ENCODE results near the gene FKBP1A. TPM values are rescaled to one million over a fixed set of nuclear protein-coding genes. Genes with fewer than 3 reads are reported as not detected.

The FKBP1A gene
- total and polyA plus RNA-seq, 9 of the 15 experiments (the other 6 are each of a cell fraction or from before 2014, with no cell fraction given), result 48.8 to 502 (median 89.6) TPM

DNA sequence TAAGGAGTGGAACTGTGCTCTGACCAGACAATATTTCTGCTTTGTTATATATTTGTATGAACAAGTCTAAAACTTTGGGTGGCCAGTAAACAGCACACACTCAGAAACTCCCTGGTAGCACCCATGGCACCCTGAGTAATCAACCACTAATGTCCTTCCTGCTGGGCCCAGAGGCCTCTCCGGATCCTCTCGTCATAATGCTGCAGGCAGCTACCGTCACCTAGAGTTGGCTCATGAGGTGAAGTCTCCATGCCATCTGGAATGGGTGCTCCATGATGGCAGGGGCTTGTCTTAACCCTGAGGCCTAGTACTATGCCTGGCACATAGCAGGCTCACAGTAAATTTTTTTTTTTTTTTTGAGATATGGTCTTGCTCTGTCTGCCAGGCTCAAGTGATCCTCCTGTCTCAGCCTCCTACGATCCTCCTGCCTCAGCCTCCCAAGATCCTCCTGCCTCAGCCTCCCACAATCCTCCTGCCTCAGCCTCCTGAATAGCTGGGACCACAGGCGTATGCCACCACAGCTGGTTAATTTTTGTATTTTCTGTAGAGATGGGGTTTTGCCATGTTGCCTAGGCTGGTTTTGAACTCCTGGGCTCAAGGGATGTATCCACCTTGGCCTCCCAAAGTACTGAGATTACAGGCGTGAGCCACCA lies 60.9 kb downstream of the FKBP1A start:
- CTCF ChIA-PET (ENCODE audit: low intra/inter-chr PET ratio), result no interaction called here
- Histone ChIP-seq H3K9me1 (ENCODE audit: control insufficient read depth, insufficient read depth, low read length) (no peaks in the 10 kb centered on the region), H3K27ac (ENCODE audit: extremely low read depth, low read depth, low read length) (no peak overlapping the region), H3K4me2 (ENCODE audit: insufficient read depth, low read length) (no peak overlapping the region), H2AFZ (ENCODE audit: low read depth, low read length) (no peak overlapping the region), H3K27me3 (ENCODE audit: control insufficient read depth in 2 of 2, insufficient read depth in 2 of 2, low read length in 2 of 2) (no peaks in the 10 kb centered on the region), H3K9ac (ENCODE audit: insufficient read depth in 1 of 2, low read depth in 2 of 2, low read length in 2 of 2) (no peak overlapping the region), H3K4me1 (replicated peaks in 1 of 2; ENCODE audit: control insufficient read depth in 2 of 2, insufficient read depth in 2 of 2, low read length in 2 of 2) (peaks cover 11 to 20% of the 10 kb centered on the region in 2 experiments; a peak in 4 of 5 replicates), H4K20me1 (replicated peaks; ENCODE audit: control insufficient read depth, insufficient read depth, low read length) (peaks cover 5% of the 10 kb centered on the region), H3K36me3 (ENCODE audit: control insufficient read depth, insufficient read depth, low read length) (peaks cover 9% of the 10 kb centered on the region; the same call in 2 of the 3 replicates), H3K9me3 (replicated peaks; ENCODE audit: control insufficient read depth, insufficient read depth, low read depth, low read length) (no peaks in the 10 kb centered on the region), H3K79me2 (ENCODE audit: control insufficient read depth, insufficient read depth, low read length) (peaks cover 27% of the 10 kb centered on the region), H3K4me3 (no peak overlapping the region)
- TF ChIP-seq, protein P1, sequence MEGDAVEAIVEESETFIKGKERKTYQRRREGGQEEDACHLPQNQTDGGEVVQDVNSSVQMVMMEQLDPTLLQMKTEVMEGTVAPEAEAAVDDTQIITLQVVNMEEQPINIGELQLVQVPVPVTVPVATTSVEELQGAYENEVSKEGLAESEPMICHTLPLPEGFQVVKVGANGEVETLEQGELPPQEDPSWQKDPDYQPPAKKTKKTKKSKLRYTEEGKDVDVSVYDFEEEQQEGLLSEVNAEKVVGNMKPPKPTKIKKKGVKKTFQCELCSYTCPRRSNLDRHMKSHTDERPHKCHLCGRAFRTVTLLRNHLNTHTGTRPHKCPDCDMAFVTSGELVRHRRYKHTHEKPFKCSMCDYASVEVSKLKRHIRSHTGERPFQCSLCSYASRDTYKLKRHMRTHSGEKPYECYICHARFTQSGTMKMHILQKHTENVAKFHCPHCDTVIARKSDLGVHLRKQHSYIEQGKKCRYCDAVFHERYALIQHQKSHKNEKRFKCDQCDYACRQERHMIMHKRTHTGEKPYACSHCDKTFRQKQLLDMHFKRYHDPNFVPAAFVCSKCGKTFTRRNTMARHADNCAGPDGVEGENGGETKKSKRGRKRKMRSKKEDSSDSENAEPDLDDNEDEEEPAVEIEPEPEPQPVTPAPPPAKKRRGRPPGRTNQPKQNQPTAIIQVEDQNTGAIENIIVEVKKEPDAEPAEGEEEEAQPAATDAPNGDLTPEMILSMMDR (IDR thresholded peaks at IDR 0.05 in 2 of 3, conservative IDR thresholded peaks at IDR 0.05 in 1 of 3; ENCODE audit: insufficient read depth in 2 of 3, low read depth in 1 of 3, low read length in 3 of 3), result no peak
- TF ChIP-seq USF1 (CRISPR knock-in tag; IDR thresholded peaks at IDR 0.05) (no peak), CREB1 (IDR thresholded peaks at IDR 0.05) (no peak), CREB1 (CRISPR knock-in tag; IDR thresholded peaks at IDR 0.05) (no peak), SUPT5H (IDR thresholded peaks at IDR 0.05) (no peak), PML (IDR thresholded peaks at IDR 0.05; ENCODE audit: low read length) (no peak), SRSF3 (IDR thresholded peaks at IDR 0.05; ENCODE audit: insufficient read depth, low read length) (no peak), DNMT1 (IDR thresholded peaks at IDR 0.05) (no peak), PHB2 (IDR thresholded peaks at IDR 0.05; ENCODE audit: low read depth) (no peak), ZNF282 (CRISPR knock-in tag; IDR thresholded peaks at IDR 0.05) (no peak), RBM34 (IDR thresholded peaks at IDR 0.05; ENCODE audit: borderline replicate concordance, insufficient read depth, low read length) (no peak), NR2C2 (CRISPR knock-in tag; IDR thresholded peaks at IDR 0.05) (no peak), NR2C2 (tag; IDR thresholded peaks at IDR 0.05) (no peak), TGIF2 (CRISPR knock-in tag; IDR thresholded peaks at IDR 0.05) (no peak), FOXA1 (IDR thresholded peaks at IDR 0.05; ENCODE audit: borderline replicate concordance) (no peak)
- TF ChIP-seq, protein P2, sequence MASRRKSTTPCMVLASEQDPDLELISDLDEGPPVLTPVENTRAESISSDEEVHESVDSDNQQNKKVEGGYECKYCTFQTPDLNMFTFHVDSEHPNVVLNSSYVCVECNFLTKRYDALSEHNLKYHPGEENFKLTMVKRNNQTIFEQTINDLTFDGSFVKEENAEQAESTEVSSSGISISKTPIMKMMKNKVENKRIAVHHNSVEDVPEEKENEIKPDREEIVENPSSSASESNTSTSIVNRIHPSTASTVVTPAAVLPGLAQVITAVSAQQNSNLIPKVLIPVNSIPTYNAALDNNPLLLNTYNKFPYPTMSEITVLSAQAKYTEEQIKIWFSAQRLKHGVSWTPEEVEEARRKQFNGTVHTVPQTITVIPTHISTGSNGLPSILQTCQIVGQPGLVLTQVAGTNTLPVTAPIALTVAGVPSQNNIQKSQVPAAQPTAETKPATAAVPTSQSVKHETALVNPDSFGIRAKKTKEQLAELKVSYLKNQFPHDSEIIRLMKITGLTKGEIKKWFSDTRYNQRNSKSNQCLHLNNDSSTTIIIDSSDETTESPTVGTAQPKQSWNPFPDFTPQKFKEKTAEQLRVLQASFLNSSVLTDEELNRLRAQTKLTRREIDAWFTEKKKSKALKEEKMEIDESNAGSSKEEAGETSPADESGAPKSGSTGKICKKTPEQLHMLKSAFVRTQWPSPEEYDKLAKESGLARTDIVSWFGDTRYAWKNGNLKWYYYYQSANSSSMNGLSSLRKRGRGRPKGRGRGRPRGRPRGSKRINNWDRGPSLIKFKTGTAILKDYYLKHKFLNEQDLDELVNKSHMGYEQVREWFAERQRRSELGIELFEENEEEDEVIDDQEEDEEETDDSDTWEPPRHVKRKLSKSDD (conservative IDR thresholded peaks at IDR 0.05; ENCODE audit: low read length), result no peak
- FAIRE-seq (no peak), ATAC-seq (no peak), DNase-seq (ENCODE audit: extremely low read depth in 1 of 4, low spot score in 3 of 4) (no peak)
- WGBS (ENCODE audit: insufficient coverage, low coverage, missing lambda C conversion rate), result 95% methylated on average over 5 of the region's 6 CpGs
- POLR2A ChIA-PET, result interaction anchor here (0.8 kb wide), 1 partner anchor 10 kb away, joined by 3 read pairs; no protein-coding TSS in a partner anchor
- in situ Hi-C loops (cut with MboI) (no loop called here), intact Hi-C loops (cut with micrococcal nuclease) (no loop called here)
- BruUV-seq (replicated peaks), result no TSS peak

All from K562 (cell line).